ENCODE data around the gene JMJD4.

JMJD4 gene

GRCh38 chr1:227734856-227735538 lies at the start of gene JMJD4, which contains the start of gene SNAP47:
JMJD4 (minus strand) TSS chr1:227735302; CDS start chr1:227735273, 29 bp downstream.
SNAP47 (plus strand) TSS chr1:227735435; CDS start chr1:227747737, 12,302 bp downstream.
- peak; percentile 91 for DNase-seq

GRCh38 chr1:227782226-227782625 lies 47.1 kb upstream of the JMJD4 start:
- no peak for DNase-seq

GRCh38 chr1:227781314-227781930 lies 46.3 kb upstream of the JMJD4 start:
- no peak for DNase-seq

GRCh38 chr1:227780101-227781044 lies 45.3 kb upstream of the JMJD4 start:
- no peak for DNase-seq

- no peak for DNase-seq
Measured at GRCh38 chr1:227779685-227780084, 44.6 kb upstream of the JMJD4 start.

GRCh38 chr1:227779021-227779441 lies 43.9 kb upstream of the JMJD4 start:
- no peak for DNase-seq

GRCh38 chr1:227778401-227778947 lies 43.4 kb upstream of the JMJD4 start:
- DNase-seq, result no peak

GRCh38 chr1:227777646-227778045 lies 42.5 kb upstream of the JMJD4 start:
- DNase-seq, result no peak

GRCh38 chr1:227777156-227777555 lies 42.1 kb upstream of the JMJD4 start:
- no peak for DNase-seq

GRCh38 chr1:227776331-227776771 lies 41.2 kb upstream of the JMJD4 start:
- no peak for DNase-seq

- DNase-seq, result no peak
Measured at GRCh38 chr1:227775841-227776240, 40.7 kb upstream of the JMJD4 start.

GRCh38 chr1:227774821-227775661 lies 39.9 kb upstream of the JMJD4 start:
- DNase-seq, result no peak

GRCh38 chr1:227774051-227774731 lies 39.1 kb upstream of the JMJD4 start:
- peak; percentile 59 for DNase-seq

GRCh38 chr1:227773558-227773957 lies 38.5 kb upstream of the JMJD4 start:
- DNase-seq, result no peak

- DNase-seq, result no peak
Measured at GRCh38 chr1:227771771-227772170, 36.7 kb upstream of the JMJD4 start.

GRCh38 chr1:227771326-227771725 lies 36.2 kb upstream of the JMJD4 start:
- DNase-seq, result no peak

GRCh38 chr1:227770812-227771211 lies 35.7 kb upstream of the JMJD4 start:
- no peak for DNase-seq

GRCh38 chr1:227769936-227770494 lies 34.9 kb upstream of the JMJD4 start:
- no peak for DNase-seq

GRCh38 chr1:227769047-227769935 lies 34.2 kb upstream of the JMJD4 start:
- DNase-seq, result no peak

- no peak for DNase-seq
Measured at GRCh38 chr1:227768640-227769039, 33.5 kb upstream of the JMJD4 start.
